ENCODE data around the gene ARMC9.
"Not testable (repeated sequence)": the region's sequence is repeated elsewhere in the genome, so short reads cannot be mapped to it uniquely, and the experiment has no call there.

The ARMC9 gene

DNA sequence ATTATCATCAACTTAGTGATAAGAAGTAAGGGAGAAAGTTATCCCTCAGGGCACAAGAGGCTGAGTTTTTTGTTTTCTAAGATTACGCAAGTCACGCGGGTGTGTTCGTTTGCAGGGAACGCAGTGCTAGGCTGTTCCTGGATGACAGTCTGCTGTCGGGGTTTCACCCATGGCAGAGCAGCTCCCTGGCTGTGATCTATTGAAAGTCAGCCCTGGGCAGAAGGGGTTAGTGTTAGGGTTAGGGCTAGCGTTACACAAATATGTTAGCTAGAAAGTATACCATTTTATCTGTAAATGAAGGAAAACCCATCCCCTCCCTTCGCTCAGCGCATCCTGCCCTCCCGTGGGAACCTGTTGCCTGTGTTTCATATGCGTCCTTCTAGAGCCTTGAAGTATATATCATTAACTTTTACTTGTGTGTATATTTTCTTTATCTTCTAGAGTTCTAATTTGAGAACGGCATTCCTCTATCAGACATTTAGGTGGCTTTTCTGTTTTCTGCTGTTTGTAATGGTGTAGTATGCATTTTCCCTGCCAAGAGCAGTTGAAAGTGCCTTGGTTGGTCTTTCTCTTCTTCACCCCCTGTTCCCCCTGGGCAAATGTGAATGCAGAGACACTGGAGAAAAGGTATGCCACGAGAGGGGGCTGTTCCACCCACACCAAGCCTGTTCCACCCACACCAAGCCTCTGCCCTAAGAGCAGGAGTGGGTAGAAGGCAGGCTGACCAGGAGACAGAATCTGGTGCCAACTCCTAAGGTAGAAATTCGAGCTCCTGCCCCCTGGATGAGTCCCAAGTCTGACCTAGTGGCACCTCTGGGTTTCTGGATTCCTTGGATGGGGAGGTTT, 47.0 kb downstream of the ARMC9 start:
- DNase-seq, result no peak

DNA sequence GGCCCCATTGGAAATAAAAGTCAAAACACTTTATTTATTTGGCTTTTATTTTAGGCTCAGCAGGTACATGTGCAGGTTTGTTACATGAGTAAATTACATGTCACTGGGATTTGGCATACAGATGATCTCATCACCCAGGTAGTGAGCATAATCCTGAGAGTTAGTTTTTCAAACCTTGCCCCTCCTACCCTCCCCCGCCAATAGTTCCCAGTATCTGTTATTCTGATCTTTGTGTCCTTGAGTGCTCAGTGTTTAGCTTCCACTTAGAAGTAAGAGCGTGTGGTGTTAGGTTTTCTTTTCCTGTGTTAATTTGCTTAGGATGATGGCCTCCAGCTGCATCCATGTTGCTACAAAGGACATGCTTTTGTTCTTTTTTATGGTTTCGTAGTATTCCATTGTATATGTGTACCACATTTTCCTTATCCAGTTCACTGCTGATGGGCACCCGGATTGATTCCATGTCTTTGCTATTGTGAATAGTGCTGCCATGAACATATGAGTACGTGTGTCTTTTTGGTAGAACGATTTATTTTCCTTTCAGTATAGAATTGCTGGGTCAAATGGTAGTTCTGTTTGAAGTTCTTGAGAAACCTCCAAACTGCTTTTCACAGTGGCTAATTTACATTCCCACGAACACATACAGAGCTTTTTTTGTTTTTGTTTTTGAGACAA, 47.9 kb downstream of the ARMC9 start:
- DNase-seq, result no peak

DNA sequence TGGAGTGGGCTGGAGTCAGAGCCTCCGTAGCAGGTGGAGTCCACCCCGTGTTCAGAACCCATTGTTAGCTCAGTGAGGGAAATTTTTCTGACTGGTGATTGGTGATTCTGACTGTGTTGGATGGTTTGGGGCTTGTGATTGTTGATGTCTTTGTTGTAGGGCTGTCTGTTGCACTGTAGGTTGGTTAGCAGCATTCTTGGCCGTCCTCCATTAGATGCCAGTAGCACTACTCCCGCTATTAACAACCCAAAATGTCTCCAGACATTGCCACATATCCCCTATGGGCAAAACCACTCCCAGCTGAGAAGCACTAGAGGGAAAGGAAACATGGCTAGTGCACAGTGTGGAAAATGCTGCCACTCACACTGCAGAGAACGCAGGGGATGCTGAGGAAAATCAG, 51.7 kb downstream of the ARMC9 start:
- no peak for DNase-seq

DNA sequence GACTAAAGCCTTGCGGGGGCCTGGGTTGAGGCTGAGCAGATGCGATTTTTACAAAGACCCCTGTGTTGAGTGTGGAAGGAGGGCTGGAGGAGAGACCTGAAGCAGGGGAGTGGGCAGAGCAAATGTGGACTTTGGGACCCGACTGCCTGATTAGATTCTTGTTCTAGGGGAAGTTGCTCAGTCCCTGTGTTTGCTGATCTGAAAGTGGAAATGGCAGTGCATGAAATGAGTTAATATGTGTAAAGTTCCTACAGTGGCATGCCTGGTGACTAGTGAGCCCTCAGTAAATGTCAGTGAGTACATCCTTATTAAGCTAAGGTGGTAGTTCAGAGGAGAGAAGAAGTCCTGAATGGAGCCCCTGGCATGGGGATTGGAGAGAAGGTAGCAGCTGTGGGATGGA, 52.3 kb downstream of the ARMC9 start:
- DNase-seq, result no peak

DNA sequence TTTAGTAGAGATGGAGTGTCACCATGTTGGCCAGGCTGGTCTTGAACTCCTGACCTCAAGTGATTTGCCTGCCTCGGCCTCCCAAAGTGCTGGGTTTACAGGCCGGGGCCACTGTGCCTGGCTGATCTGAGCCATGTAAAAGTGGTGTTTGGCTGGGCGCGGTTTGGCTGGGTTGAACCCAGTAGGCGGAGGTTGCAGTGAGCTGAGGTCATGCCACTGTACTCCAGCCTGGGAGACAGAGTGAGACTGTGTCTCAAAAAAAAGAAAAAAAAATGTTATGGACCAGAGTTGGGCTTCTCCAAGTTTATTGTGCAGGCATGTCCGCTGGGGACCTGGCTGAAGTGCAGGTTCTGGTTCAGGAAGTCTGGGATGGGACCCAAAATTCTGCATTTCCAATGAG, 54.9 kb downstream of the ARMC9 start:
- DNase-seq, result not testable (repeated sequence)

DNA sequence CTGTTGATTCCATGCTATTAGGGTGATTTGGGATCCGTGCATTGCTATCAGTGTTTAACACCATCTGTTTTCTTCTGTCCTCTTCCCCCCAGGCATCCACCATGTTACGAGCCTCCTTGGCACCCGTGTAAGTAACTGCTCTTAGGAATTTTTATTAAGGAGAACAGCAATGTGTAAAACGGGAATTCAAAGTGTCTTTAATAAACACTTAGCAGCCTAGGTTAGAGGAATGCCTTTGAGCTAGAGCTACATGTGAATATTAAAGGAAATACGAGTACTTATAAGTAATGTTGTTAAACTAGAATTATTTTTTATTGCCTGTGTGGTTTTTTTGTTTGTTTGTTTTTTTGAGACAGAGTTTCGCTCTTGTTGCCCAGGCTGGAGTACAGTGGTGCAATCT, 58.1 kb downstream of the ARMC9 start:
- DNase-seq, result no peak

DNA sequence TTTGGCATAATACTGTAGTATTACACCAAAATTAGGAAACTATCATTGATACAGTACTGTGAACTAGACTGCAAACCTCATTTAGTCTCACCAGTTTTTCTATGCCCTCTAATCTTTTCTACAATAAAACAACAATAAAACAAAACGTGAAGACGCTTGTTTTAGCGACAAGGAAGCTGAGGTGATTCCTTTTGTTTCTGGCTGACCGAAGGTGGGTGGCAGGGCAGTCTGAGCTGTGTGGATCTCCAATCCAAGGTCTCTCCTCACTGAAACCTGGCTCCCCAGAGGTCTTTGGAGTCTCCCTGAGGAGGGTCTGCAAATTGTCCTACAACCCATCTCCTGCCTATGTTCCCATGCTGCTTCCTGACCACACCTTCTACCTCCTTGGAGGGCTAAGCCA, 59.3 kb downstream of the ARMC9 start:
- no peak for DNase-seq

DNA sequence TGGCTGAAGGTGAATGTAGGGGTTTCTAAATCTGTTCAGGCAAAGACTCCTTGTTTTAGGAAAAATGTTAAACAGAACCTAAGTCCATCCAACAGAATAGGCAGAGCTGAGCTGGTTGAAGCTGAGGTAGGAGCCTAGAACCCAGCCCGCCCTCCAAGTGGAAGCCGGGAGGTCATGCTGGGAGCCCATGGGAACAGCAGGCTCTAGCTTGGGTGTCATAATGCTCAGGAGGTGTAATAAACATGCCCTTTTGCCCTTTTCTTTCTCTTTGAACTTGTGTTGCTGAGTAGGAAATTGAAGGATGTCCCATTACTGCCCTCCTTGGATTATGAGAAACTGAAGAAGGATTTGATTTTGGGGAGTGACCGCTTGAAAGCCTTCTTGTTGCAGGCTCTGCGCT, 60.3 kb downstream of the ARMC9 start:
- DNase-seq, result no peak

DNA sequence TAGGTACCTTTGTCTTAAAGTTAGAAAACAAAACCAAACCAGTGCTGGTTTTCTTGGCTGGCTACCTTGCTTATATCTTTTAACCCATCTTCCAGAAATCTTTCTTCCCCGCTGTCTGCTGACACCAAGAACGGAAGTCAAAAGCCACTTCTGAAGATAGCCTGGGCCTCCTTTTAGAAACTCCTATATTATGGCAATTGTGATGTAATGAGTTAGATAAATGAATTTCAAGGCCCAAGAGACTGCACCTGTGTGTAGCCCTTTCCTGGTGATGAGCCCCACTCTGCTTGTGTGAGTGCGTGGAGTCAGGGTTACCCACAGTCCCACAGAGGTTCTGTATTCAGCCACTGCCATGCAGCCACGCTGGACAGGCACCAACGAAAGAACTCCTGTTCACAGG, 60.7 kb downstream of the ARMC9 start:
- DNase-seq, result no peak

DNA sequence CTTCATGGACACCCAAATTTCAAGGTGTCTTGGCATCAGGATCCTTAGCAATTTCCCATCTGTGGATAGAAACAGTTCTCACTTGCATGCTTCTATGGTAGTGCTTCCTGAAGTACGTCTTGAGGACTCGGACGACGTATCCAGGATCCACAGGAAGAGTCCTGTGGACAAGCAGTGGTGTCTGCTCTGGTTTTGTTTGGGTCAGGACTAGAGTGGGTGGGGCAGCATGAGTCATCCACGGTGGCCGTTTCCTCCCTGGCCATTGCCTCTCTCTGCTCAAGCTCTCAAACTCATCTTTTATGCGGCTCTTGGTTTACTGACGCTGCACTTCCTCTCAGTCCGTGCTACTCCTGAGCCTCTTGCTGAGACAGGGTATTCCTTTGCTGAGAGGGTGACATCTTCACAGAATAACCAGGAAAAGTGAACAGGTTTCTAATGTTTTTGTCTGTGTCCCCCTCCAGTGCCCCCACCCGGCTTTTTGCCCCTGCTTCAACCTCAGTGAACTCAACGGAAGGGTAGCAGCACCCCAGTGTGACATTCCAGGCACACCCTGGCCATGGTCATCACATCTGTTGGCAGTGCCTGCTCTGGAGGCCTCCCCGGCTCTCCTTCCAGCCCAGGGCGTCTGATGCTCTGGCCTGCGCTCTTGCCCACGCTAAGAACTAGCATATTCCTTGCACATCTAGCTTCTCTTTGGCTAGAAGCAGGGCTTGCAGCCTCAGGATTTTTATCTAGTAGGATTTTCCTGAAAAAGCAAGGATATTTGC, 62.2 kb downstream of the ARMC9 start:
- no peak for DNase-seq

DNA sequence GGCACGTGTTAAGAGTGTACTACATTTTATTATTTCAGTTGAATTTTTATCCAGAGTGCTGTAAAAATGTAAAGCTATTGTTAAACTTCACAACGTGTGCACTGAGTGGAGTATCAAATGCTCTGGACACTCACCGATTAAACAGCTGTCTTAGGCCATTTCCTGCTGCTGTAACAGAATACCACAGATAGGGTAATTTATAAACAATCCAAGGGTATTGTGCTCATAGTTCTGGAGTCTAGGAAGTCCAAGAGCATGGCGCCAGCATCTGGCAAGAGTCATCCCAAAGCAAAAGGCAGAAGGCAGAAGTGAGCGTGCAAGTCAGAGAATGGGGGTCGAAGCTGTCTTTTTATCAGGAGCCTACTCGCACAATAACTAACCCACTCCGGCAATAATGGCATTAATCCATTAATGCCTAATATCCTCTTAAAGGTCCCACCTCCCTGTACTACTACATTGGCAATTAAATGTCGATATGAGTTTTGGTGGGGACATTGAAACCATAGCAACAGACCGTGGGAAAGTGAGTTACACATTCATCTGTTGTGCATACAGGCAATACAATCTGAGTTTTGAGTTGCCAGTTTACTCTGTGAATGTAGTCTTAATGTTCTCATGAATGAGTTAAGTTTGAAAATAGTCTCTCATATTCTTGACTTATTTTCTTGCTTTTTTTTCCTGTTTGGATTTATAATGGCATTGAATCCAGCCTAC, 64.8 kb downstream of the ARMC9 start:
- DNase-seq, result no peak

DNA sequence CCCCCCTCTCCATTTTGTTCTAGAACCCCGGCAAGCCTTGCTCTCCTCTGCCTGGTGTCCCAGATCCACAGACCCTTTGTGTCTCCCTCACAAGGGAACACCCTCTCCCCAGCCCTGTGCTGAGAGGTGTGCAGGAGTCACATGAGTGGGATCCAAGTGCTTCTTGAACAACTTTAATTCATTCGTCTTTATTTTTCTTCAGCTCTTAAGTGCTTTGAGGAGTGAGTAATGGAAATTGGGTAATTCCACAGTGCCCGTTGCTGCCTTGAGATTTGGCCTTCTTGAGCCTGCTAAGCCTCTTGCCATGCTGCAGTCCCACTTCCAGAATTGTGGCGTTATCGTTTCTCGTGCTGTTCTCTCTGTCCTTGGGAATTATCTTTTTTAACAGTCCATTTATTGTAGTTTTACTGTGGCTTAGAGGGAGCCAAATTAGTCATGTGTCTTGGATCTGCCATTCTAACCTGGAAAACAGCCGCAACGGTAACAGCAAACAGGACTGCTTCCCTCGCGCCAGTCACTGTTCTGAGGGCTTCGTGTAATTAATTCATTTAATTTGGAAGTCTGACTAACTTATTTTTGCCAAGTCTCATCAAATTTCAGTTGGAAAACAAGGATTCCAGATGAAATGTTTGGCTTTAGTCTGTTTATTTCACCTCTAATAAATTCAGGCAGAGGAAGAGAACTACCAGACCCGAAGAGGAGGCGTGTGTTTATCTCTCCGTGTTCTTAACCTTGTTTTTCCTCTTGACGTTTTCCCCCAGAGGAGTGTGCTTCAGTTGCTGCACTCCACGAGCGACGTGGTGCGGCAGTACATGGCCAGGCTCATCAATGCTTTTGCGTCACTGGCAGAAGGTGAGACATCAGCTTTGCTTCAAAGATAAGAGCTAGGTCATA, 72.0 kb downstream of the ARMC9 start:
- DNase-seq, result no peak

DNA sequence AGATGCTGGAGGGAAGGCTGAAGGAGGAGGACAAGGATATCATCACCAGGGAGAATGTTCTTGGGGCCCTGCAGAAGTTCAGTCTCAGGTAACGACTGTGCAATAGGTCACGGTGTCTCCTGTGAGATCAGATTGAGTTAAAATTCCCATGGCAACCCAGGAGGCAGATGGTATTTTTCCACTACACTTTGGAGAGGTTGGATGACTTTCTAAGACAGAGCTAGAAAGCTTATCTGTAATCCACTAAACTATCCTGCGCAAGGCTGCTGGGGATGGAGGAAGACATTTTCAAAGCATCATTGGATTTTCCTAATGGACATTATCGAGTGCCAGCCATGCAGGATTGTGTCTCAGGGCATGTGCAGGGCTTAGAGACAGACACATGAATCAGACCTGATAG, 74.6 kb downstream of the ARMC9 start:
- DNase-seq, result no peak

DNA sequence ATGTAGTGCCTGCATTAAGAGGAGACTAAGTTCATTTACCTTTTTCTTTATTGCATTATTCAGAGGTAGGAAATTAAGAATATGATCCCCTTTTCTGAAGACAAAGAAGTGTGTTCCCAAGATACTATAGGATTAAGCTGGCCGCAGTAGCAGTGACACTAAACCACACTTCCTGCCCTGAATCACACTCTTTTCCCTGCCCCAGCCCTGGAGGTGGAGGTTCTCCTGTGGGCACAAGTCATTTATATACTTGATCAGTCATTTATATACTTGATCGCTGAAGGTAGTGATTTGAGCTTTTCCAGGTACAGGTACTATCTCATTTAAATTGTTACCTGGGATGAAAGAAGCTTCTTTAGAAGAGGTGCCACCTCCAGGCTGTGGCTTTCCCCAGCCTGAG, 78.6 kb downstream of the ARMC9 start:
- DNase-seq, result no peak

DNA sequence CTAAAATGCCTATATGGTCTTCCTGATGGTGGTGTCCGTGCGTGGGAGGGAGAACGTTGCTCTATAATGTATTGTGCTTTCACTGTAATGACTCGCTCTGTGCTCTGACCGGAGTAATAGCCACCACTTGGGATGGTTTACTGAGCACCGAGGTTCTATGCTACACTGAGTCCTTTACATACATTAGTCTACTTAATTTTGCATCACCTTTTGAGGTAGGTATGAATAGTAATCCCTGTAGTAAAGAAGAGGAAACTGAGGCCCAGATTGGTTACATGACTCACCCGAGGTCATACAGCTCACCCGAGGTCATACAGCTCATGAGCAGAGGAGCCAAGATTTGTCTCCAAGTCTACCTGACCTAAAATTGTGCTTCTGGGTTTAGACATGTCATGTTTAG, 79.5 kb downstream of the ARMC9 start:
- DNase-seq, result no peak

DNA sequence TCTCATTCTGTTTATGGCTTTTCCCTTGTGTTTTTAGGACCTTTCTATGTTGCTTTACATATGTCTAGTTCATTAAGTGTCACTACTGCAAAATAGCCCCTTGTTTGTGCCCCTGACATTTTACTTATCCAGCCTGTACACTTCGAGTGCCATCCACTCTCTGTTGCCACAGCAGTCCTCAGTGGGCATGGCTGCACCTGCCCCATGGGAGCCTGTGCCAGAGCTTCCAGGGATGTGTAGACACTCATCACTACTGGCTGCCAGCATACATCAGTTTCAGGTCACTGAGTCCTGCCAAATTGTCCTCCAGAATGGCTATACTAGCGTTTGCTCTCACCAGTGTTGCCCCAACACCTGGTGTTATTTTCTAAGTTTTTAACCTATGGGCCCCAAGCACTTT, 80.4 kb downstream of the ARMC9 start:
- DNase-seq, result no peak

DNA sequence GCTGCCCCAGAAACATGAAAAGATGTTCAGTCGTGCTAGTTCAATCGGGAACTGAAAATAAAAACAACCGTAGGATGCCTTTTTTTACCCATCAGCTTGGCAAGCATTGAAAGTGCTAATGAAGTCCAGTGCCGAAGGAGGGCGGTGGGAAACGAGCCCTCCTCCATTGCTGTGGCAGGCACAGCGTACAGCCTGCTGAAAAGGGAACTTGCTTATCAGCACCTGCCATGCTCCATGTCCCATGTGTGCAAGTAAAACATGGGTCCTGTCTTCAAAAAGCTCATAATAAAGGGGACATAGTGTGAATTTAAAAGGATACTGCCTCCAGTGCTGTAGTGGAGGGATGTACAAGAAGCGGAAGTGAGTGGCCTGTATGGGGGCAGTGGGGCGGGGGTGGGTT, 82.4 kb downstream of the ARMC9 start:
- no peak for DNase-seq

DNA sequence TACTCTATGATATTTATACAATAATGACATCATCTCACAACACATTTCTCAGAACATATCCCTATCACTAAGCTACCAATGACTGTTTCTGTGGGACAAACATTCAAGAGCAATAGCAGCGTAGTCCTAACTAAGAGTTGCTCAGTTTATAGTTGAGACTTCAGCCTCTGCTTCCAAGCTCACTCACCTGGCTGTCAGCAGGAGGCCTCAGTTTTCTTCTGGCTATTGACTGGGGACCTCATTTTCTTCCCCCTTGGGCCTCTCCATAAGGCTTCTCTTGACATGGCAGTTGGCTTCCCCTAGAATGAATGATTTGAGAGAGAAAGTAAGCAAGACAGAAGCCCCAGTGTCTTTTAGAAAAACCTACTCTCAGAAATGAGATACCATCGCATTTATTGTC, 85.9 kb downstream of the ARMC9 start:
- no peak for DNase-seq

DNA sequence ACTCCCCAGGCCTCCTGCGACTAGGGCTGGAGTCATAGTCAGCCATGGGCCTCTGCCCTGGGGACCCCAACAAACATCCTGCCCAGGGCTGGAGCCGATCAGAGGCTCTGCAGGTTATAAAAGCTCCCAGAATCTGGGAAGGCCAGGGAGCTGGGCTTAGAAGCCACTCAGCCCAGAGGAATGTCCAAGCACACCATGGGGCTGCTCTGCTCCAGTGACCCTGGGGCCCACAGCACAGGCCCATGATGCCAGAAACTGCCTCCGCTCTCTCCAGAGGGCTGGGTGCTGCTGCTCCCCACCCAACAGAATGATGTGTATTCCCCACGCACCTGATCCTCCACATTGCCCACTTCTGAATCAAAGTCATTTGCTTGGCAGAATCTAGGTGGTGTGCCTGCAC, 88.5 kb downstream of the ARMC9 start:
- DNase-seq, result no peak

DNA sequence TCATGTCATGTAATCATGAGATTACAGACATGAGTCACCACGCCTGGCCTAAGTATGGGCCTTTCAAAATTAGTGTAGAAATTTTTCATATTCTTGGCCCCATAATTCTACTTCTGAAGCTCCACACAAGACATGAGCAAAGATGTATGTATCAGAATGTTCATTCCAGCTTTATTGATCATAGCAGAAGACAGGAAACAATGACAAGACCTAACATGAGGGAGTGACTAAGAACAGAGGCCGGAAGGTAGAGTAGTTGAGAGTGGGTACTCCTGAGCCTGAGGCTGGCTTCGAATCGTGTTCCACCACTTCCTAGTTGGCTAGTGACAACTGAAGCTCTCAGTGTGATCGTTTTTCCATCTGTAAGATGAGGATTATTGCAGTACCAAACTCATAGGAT, 89.3 kb downstream of the ARMC9 start:
- no peak for DNase-seq

DNA sequence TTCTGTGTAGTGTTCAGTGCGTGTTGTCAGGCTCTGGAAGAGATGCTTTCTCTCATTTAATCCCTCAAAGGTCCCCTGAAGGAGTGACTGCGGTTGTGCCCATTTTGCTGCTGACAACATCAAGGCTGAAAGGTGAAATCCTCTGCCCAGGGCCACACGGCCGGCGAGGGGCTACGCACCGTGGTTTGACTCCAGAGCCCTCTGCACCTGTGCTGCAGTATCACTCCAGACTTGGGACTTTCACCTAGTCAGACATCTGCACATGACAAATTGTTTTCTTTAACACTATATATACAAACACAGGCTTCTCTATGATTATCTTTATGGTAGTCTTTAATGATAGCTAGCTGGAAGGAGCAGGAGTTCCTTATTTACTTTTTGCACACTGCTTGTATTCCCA, 90.2 kb downstream of the ARMC9 start:
- DNase-seq, result no peak

DNA sequence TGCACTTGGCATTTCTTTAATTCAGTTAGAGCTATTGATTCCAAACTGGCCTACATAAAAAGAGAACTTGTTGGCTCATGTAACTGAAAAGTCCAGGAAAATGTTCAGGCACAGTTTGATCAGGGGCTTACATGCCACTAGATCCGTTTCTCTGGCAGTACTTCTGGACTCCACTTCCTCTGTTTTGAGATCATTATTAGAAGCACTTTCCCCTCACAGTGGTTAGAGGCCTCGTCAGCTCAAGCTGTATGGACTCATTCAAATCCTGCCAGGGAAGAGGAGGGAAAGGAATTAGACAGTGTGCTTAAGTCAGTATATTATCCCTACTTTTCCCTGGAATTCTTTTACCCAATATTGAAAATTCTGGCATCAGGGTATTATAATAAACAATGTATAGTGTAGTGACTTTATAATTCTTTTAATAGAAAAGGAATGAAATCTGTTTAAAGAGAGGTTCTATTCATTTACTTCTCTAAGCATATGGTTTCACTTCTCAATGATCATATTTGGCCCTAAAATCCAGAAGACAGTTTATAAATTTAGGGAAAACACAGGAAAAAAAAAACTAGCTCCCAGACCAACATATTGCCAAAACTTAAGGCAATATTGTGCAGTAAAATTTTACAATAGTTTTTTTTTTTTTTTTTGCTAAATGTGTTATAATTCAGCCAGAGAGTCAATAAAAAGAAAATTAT, 92.0 kb downstream of the ARMC9 start:
- DNase-seq, result no peak
